HG03280 (cell line): ENCODE data around the gene NAA15.
"Not testable (repeated sequence)": the region's sequence is repeated elsewhere in the genome, so short reads cannot be mapped to it uniquely, and the experiment has no call there.

ENCODE experiments used
- ATAC-seq: cut with Tn5 transposase; IDR thresholded peaks from one replicate; pipeline ENCODE4 v1.9.1; 2021; ENCODE audit warnings: mild to moderate bottlenecking, moderate library complexity; ENCODE audit not compliant: unreplicated experiment

Gene NAA15

GRCh38 chr4:139333046-139333445 is 31.7 kb downstream of the NAA15 start:
- no peak for ATAC-seq

- no peak for ATAC-seq
Observed at GRCh38 chr4:139337612-139338011, 36.3 kb downstream of the NAA15 start.

GRCh38 chr4:139361301-139361700 is 60.0 kb downstream of the NAA15 start:
- ATAC-seq, result no peak

GRCh38 chr4:139367421-139368090 is 66.3 kb downstream of the NAA15 start:
- ATAC-seq, result no peak

GRCh38 chr4:139368998-139369397 is 67.7 kb downstream of the NAA15 start:
- no peak for ATAC-seq

- no peak for ATAC-seq
Observed at GRCh38 chr4:139374251-139374650, 72.9 kb downstream of the NAA15 start.

- ATAC-seq, result no peak
Observed at GRCh38 chr4:139386421-139386820, 85.1 kb downstream of the NAA15 start.

GRCh38 chr4:139389102-139389501 is 87.8 kb downstream of the NAA15 start:
- no peak for ATAC-seq

- ATAC-seq, result no peak
Observed at GRCh38 chr4:139389991-139390390, 88.7 kb downstream of the NAA15 start.

GRCh38 chr4:139391731-139392130 is 90.4 kb downstream of the NAA15 start:
- no peak for ATAC-seq

- ATAC-seq, result no peak
Observed at GRCh38 chr4:139392797-139393196, 91.5 kb downstream of the NAA15 start.

- ATAC-seq, result no peak
Observed at GRCh38 chr4:139401368-139401767, 100.1 kb downstream of the NAA15 start.

- no peak for ATAC-seq
Observed at GRCh38 chr4:139402436-139402835, 101.1 kb downstream of the NAA15 start.

- no peak for ATAC-seq
Observed at GRCh38 chr4:139403462-139403861, 102.2 kb downstream of the NAA15 start.

GRCh38 chr4:139410312-139410711 is 109.0 kb downstream of the NAA15 start:
- ATAC-seq, result no peak

- ATAC-seq, result not testable (repeated sequence)
Observed at GRCh38 chr4:139414671-139415210, 113.4 kb downstream of the NAA15 start.

- no peak for ATAC-seq
Observed at GRCh38 chr4:139416073-139416673, 114.9 kb downstream of the NAA15 start.

- no peak for ATAC-seq
Observed at GRCh38 chr4:139419388-139419914, 118.1 kb downstream of the NAA15 start.

- ATAC-seq, result no peak
Observed at GRCh38 chr4:139420652-139421051, 119.3 kb downstream of the NAA15 start.

GRCh38 chr4:139436122-139436521 is 134.8 kb downstream of the NAA15 start:
- no peak for ATAC-seq

- no peak for ATAC-seq
Observed at GRCh38 chr4:139438141-139438540, 136.8 kb downstream of the NAA15 start.

GRCh38 chr4:139441029-139441428 is 139.7 kb downstream of the NAA15 start:
- no peak for ATAC-seq
